H9 (cell line): ENCODE measurements around the gene IL4. TPM values are rescaled to one million over a fixed set of nuclear protein-coding genes. Genes with fewer than 3 reads are reported as not detected.
"Not testable (repeated sequence)": the region's sequence is repeated elsewhere in the genome, so short reads cannot be mapped to it uniquely, and the experiment has no call there.

Experiments
- DNase-seq: peaks from one replicate; pipeline ENCODE4 v3.0.0-alpha.2; 2017
- H2AFZ ChIP-seq: one replicate; pipeline ENCODE4 v1.6.1; 2013; ENCODE audit warnings: mild to moderate bottlenecking, low read length, control low read depth, moderate library complexity
- H2AK5ac ChIP-seq: 2 replicates; pipeline ENCODE4 v1.6.1; 2013; ENCODE audit warnings: low read length, control low read depth, mixed read lengths; ENCODE audit not compliant: insufficient read length
- H2BK120ac ChIP-seq: one replicate; pipeline ENCODE4 v1.6.1; 2013; ENCODE audit warnings: low read depth, mild to moderate bottlenecking, low read length, control low read depth, inconsistent platforms; ENCODE audit not compliant: poor library complexity, severe bottlenecking
- H2BK12ac ChIP-seq: 2 replicates; pipeline ENCODE4 v1.6.1; 2013; ENCODE audit warnings: low read length, control low read depth, mixed read lengths, low read depth; ENCODE audit not compliant: insufficient read length
- H2BK15ac ChIP-seq: 2 replicates; pipeline ENCODE4 v1.6.1; 2013; ENCODE audit warnings: low read depth, low read length, control low read depth
- H2BK20ac ChIP-seq: one replicate; pipeline ENCODE4 v1.6.1; 2013; ENCODE audit warnings: low read depth, mild to moderate bottlenecking, low read length, control low read depth, inconsistent platforms; ENCODE audit not compliant: poor library complexity, severe bottlenecking
- H2BK5ac ChIP-seq: 2 replicates; pipeline ENCODE4 v1.6.1; 2013; ENCODE audit warnings: low read length, control low read depth, mixed read lengths; ENCODE audit not compliant: insufficient read length
- H3K14ac ChIP-seq: 2 replicates; pipeline ENCODE4 v1.6.1; 2013; ENCODE audit warnings: low read length, control low read depth; ENCODE audit not compliant: insufficient read depth
- H3K18ac ChIP-seq: 2 replicates; pipeline ENCODE4 v1.6.1; 2013; ENCODE audit warnings: low read depth, mild to moderate bottlenecking, mixed read lengths, low read length, control low read depth; ENCODE audit not compliant: insufficient read length
- H3K23ac ChIP-seq: 2 replicates; pipeline ENCODE4 v1.6.1; 2013; ENCODE audit warnings: low read length, control low read depth, mixed read lengths, low read depth; ENCODE audit not compliant: insufficient read length
- H3K23me2 ChIP-seq: 2 replicates; pipeline ENCODE4 v1.6.1; 2013; ENCODE audit warnings: low read depth, mild to moderate bottlenecking, mixed read lengths, low read length, control low read depth; ENCODE audit not compliant: insufficient read length, poor library complexity, severe bottlenecking
- H3K27ac ChIP-seq: 2 replicates; pipeline ENCODE4 v1.5.1; 2013; ENCODE audit warnings: low read length, control low read depth, mixed read lengths, low read depth; ENCODE audit not compliant: insufficient read length
- H3K27me3 ChIP-seq: 2 replicates; pipeline ENCODE4 v1.6.1; 2013; ENCODE audit warnings: low read length, control low read depth, inconsistent platforms; ENCODE audit not compliant: insufficient read depth
- H3K4ac ChIP-seq: 2 replicates; pipeline ENCODE4 v1.6.1; 2013; ENCODE audit warnings: low read depth, mild to moderate bottlenecking, control low read depth, inconsistent platforms, low read length, moderate library complexity
- H3K4me1 ChIP-seq: 2 replicates; pipeline ENCODE4 v1.6.1; 2013; ENCODE audit warnings: low read length, control low read depth, inconsistent platforms; ENCODE audit not compliant: insufficient read depth
- H3K4me2 ChIP-seq: 2 replicates; pipeline ENCODE4 v1.6.1; 2013; ENCODE audit warnings: low read length, control low read depth, mixed read lengths; ENCODE audit not compliant: insufficient read length, insufficient read depth
- H3K56ac ChIP-seq: 2 replicates; pipeline ENCODE4 v1.6.1; 2013; ENCODE audit warnings: low read depth, mild to moderate bottlenecking, mixed read lengths, low read length, control low read depth; ENCODE audit not compliant: insufficient read length
- H3K79me1 ChIP-seq: 2 replicates; pipeline ENCODE4 v1.6.1; 2013; ENCODE audit warnings: low read depth, mild to moderate bottlenecking, moderate library complexity, low read length, control low read depth, inconsistent platforms; ENCODE audit not compliant: insufficient read depth, poor library complexity, severe bottlenecking
- H3K79me2 ChIP-seq: 2 replicates; pipeline ENCODE4 v1.6.1; 2013; ENCODE audit warnings: low read length, control low read depth, inconsistent platforms; ENCODE audit not compliant: insufficient read depth
- H3K9ac ChIP-seq: 2 replicates; pipeline ENCODE4 v1.6.1; 2013; ENCODE audit warnings: low read length, control low read depth, mixed read lengths; ENCODE audit not compliant: insufficient read length; ENCODE audit errors: extremely low read depth
- H3K9me3 ChIP-seq: one replicate; pipeline ENCODE4 v1.6.1; 2013; ENCODE audit warnings: low read depth, low read length, inconsistent platforms; ENCODE audit not compliant: control insufficient read depth
- H3T11ph ChIP-seq: one replicate; pipeline ENCODE4 v1.6.1; 2013; ENCODE audit warnings: mild to moderate bottlenecking, low read length, control low read depth, inconsistent platforms
- H4K20me1 ChIP-seq: one replicate; pipeline ENCODE4 v1.6.1; 2013; ENCODE audit not compliant: control insufficient read depth, insufficient read length, insufficient read depth
- H4K5ac ChIP-seq: 2 replicates; pipeline ENCODE4 v1.6.1; 2013; ENCODE audit warnings: low read depth, mild to moderate bottlenecking, mixed read lengths, low read length, control low read depth; ENCODE audit not compliant: insufficient read length
- H4K8ac ChIP-seq: replicated peaks from 2 replicates; pipeline ENCODE4 v1.6.1; 2013; ENCODE audit warnings: low read length, control low read depth, mixed read lengths, low read depth; ENCODE audit not compliant: insufficient read length
- H4K91ac ChIP-seq: 2 replicates; pipeline ENCODE4 v1.6.1; 2013; ENCODE audit warnings: low read depth, mild to moderate bottlenecking, moderate library complexity, mixed read lengths, low read length, control low read depth; ENCODE audit not compliant: insufficient read length
- H3K27ac Mint-ChIP-seq, 3 experiments: 2 replicates in 2 of 3; 3 replicates in 1 of 3; pipeline ENCODE4 v1.8.0; 2020 to 2021; ENCODE audit warnings: mixed read lengths in 3 of 3, mild to moderate bottlenecking in 1 of 3, moderate library complexity in 1 of 3
- H3K27me3 Mint-ChIP-seq: 2 replicates; pipeline ENCODE4 v1.8.0; 2021; ENCODE audit warnings: low read depth, mild to moderate bottlenecking, moderate library complexity, mixed read lengths
- H3K36me3 Mint-ChIP-seq, 3 experiments: 2 replicates in 2 of 3; 3 replicates in 1 of 3; pipeline ENCODE4 v1.8.0; 2020 to 2021; ENCODE audit warnings: low read depth in 3 of 3, mixed read lengths in 3 of 3; ENCODE audit not compliant: insufficient read depth in 1 of 3
- H3K4me1 Mint-ChIP-seq, 2 experiments: 2 replicates each; pipeline ENCODE4 v1.8.0; 2020; ENCODE audit warnings: mixed read lengths in 2 of 2
- H3K4me3 Mint-ChIP-seq, 2 experiments: 2 replicates in 1 of 2; 3 replicates in 1 of 2; pipeline ENCODE4 v1.8.0; 2020 to 2021; ENCODE audit warnings: mild to moderate bottlenecking in 2 of 2, mixed read lengths in 2 of 2, moderate library complexity in 1 of 2
- H3K9me3 Mint-ChIP-seq, 2 experiments: 2 replicates in 1 of 2; 3 replicates in 1 of 2; pipeline ENCODE4 v1.8.0; 2020; ENCODE audit warnings: mild to moderate bottlenecking in 2 of 2, mixed read lengths in 2 of 2, moderate library complexity in 1 of 2
- WGBS: extraction: QIAGEN DNeasy Blood & Tissue Kit; methylation state at CpG from one replicate; pipeline ENCODE4 v1.1.7; 2013; ENCODE audit warnings: missing lambda C conversion rate, low lambda C conversion rate, mixed read lengths; ENCODE audit not compliant: insufficient read length; ENCODE audit errors: extremely low coverage; 5-methylcytosine and 5-hydroxymethylcytosine counted together
- total RNA-seq: library from RNA; stranded (reverse); gene quantifications from 2 replicates; pipeline ENCODE4 v1.2.1, GENCODE V29; 2021
- TF ChIP-seq, protein P1 (sequence below): fragments of 200-600 bp; sonication (generic); conservative IDR thresholded peaks from 3 replicates; pipeline ENCODE4 v1.8.0; 2021; ENCODE audit warnings: antibody characterized with exemption, mild to moderate bottlenecking

IL4 gene
- total RNA-seq, 1 experiment from 2014 or later = not detected

- H3K9ac ChIP-seq = no peak overlapping the region
- no peak overlapping the region for H3K56ac ChIP-seq
- H3K23me2 ChIP-seq = no peaks in the 10 kb centered on the region
- H4K5ac ChIP-seq = no peak overlapping the region
- no peaks in the 10 kb centered on the region for H4K20me1 ChIP-seq
- no peaks in the 10 kb centered on the region for H3K4me1 Mint-ChIP-seq
- H3K27me3 ChIP-seq = no peaks in the 10 kb centered on the region
- H2BK20ac ChIP-seq = no peak overlapping the region
- H3K9me3 ChIP-seq = no peaks in the 10 kb centered on the region
- TF ChIP-seq, protein P1, sequence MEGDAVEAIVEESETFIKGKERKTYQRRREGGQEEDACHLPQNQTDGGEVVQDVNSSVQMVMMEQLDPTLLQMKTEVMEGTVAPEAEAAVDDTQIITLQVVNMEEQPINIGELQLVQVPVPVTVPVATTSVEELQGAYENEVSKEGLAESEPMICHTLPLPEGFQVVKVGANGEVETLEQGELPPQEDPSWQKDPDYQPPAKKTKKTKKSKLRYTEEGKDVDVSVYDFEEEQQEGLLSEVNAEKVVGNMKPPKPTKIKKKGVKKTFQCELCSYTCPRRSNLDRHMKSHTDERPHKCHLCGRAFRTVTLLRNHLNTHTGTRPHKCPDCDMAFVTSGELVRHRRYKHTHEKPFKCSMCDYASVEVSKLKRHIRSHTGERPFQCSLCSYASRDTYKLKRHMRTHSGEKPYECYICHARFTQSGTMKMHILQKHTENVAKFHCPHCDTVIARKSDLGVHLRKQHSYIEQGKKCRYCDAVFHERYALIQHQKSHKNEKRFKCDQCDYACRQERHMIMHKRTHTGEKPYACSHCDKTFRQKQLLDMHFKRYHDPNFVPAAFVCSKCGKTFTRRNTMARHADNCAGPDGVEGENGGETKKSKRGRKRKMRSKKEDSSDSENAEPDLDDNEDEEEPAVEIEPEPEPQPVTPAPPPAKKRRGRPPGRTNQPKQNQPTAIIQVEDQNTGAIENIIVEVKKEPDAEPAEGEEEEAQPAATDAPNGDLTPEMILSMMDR = no peak
- H3K79me2 ChIP-seq = no peaks in the 10 kb centered on the region
- H3K36me3 Mint-ChIP-seq = peaks cover 1 to 32% (median 16%) of the 10 kb centered on the region in 3 experiments; a peak in 4 of 7 replicates
- no peaks in the 10 kb centered on the region for H3K27me3 Mint-ChIP-seq
- no peaks in the 10 kb centered on the region for H3K79me1 ChIP-seq
- no peak for DNase-seq
- H3T11ph ChIP-seq = no peak overlapping the region
- H3K9me3 Mint-ChIP-seq = no peaks in the 10 kb centered on the region
- no peak overlapping the region for H2AFZ ChIP-seq
- no peak overlapping the region for H4K91ac ChIP-seq
- H2BK120ac ChIP-seq = no peak overlapping the region
- H3K23ac ChIP-seq = no peak overlapping the region
- no peak overlapping the region for H3K4me3 Mint-ChIP-seq
- no CpG with 5 or more reads among the region's 5 CpGs for WGBS
- H2BK15ac ChIP-seq = no peak overlapping the region
- H4K8ac ChIP-seq = no peak overlapping the region
- no peak overlapping the region for H2AK5ac ChIP-seq
- no peak overlapping the region for H3K14ac ChIP-seq
- no peak overlapping the region for H3K18ac ChIP-seq
- H3K4ac ChIP-seq = no peak overlapping the region
- no peak overlapping the region for H2BK12ac ChIP-seq
- no peak overlapping the region for H3K27ac ChIP-seq
- peak overlapping the region in 2 of 3 experiments; percentile 33 to 36; a peak in 2 of 7 replicates for H3K27ac Mint-ChIP-seq
- no peak overlapping the region for H2BK5ac ChIP-seq
- H3K4me1 ChIP-seq = no peaks in the 10 kb centered on the region
- H3K4me2 ChIP-seq = no peak overlapping the region
Observed at GRCh38 chr5:132629230-132629944, 44.4 kb upstream of the IL4 start.

- not testable (repeated sequence) for H3K4me3 Mint-ChIP-seq, H4K8ac ChIP-seq, H4K20me1 ChIP-seq, H3K23ac ChIP-seq, H2BK20ac ChIP-seq, H3K4me1 ChIP-seq, H3K9me3 ChIP-seq, DNase-seq, H2BK12ac ChIP-seq, H3K14ac ChIP-seq, H3K27me3 Mint-ChIP-seq, H3K27me3 ChIP-seq, H3T11ph ChIP-seq, H4K91ac ChIP-seq, H3K23me2 ChIP-seq, H3K18ac ChIP-seq, H3K27ac ChIP-seq, H3K79me2 ChIP-seq, H3K27ac Mint-ChIP-seq, H2AFZ ChIP-seq, H3K4me1 Mint-ChIP-seq, H2BK120ac ChIP-seq, H2AK5ac ChIP-seq, H3K4ac ChIP-seq, H2BK15ac ChIP-seq, H3K79me1 ChIP-seq, H2BK5ac ChIP-seq, H3K9ac ChIP-seq, H4K5ac ChIP-seq, H3K56ac ChIP-seq, H3K9me3 Mint-ChIP-seq, H3K4me2 ChIP-seq
- WGBS = no CpG with 5 or more reads among the region's 4 CpGs
- H3K36me3 Mint-ChIP-seq = peaks cover 4 to 45% (median 24%) of the 10 kb centered on the region in 3 experiments; a peak in 6 of 7 replicates
Observed at GRCh38 chr5:132633587-132633986, 40.2 kb upstream of the IL4 start.
